Neural crest cell (in vitro differentiated cells): ENCODE data around the gene CNTN4. TPM values are rescaled to one million over a fixed set of nuclear protein-coding genes. Genes with fewer than 3 reads are reported as not detected.

Experiments used
- DNase-seq: peaks from one replicate; pipeline ENCODE4 v3.0.0; 2021; ENCODE audit warnings: low read depth, mixed read lengths, low spot score
- H3K27ac Mint-ChIP-seq: one replicate; pipeline ENCODE4 v1.8.0; 2021; ENCODE audit warnings: mild to moderate bottlenecking, mixed read lengths; ENCODE audit not compliant: unreplicated experiment
- H3K27me3 Mint-ChIP-seq: 2 replicates; pipeline ENCODE4 v1.8.0; 2021; ENCODE audit warnings: low read depth, mild to moderate bottlenecking, mixed read lengths
- H3K36me3 Mint-ChIP-seq: 2 replicates; pipeline ENCODE4 v1.8.0; 2021; ENCODE audit warnings: low read depth, mild to moderate bottlenecking, mixed read lengths
- H3K4me1 Mint-ChIP-seq: 2 replicates; pipeline ENCODE4 v1.8.0; 2021; ENCODE audit warnings: mixed read lengths
- H3K4me3 Mint-ChIP-seq: one replicate; pipeline ENCODE4 v1.8.0; 2021; ENCODE audit warnings: mild to moderate bottlenecking, mixed read lengths
- H3K9me3 Mint-ChIP-seq: 2 replicates; pipeline ENCODE4 v1.8.0; 2021; ENCODE audit warnings: mixed read lengths
- total RNA-seq: library from RNA; stranded (reverse); gene quantifications from 2 replicates; pipeline ENCODE4 v1.2.1, GENCODE V29; 2021
- TF ChIP-seq, protein P1 (sequence below): fragments of 200-600 bp; sonication (generic); conservative IDR thresholded peaks from 2 replicates; pipeline ENCODE4 v1.5.0; 2021; ENCODE audit warnings: antibody characterized with exemption, mild to moderate bottlenecking

Gene CNTN4
- total RNA-seq, 1 donor from 2014 or later, result 2.9 TPM

DNA sequence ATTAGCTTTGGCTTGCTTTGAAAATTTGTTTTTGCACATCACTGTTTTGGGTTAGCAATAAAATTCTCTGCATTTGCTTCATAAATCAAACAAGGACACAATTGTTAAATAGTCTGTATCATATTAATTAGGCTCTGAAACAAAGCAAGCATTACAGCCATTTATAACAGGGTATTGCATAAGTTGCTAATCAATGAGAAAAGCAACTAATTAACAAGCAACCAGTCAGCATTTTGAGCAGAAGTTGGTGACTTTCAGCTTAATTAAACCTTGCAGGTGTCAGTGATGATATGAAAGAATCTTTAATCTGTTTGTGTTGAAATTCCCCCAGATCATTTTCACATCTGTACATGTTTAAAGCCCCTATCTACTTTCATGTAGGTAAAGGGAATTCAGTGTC is 516.4 kb downstream of the CNTN4 start:
- TF ChIP-seq, protein P1, sequence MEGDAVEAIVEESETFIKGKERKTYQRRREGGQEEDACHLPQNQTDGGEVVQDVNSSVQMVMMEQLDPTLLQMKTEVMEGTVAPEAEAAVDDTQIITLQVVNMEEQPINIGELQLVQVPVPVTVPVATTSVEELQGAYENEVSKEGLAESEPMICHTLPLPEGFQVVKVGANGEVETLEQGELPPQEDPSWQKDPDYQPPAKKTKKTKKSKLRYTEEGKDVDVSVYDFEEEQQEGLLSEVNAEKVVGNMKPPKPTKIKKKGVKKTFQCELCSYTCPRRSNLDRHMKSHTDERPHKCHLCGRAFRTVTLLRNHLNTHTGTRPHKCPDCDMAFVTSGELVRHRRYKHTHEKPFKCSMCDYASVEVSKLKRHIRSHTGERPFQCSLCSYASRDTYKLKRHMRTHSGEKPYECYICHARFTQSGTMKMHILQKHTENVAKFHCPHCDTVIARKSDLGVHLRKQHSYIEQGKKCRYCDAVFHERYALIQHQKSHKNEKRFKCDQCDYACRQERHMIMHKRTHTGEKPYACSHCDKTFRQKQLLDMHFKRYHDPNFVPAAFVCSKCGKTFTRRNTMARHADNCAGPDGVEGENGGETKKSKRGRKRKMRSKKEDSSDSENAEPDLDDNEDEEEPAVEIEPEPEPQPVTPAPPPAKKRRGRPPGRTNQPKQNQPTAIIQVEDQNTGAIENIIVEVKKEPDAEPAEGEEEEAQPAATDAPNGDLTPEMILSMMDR, result no peak
- Mint-ChIP-seq H3K27me3 (no peaks in the 10 kb centered on the region), H3K27ac (no peak overlapping the region), H3K9me3 (no peaks in the 10 kb centered on the region), H3K4me3 (no peak overlapping the region), H3K36me3 (no peaks in the 10 kb centered on the region), H3K4me1 (no peaks in the 10 kb centered on the region)
- no peak for DNase-seq

GRCh38 chr3:2623436-2623835 is 524.8 kb downstream of the CNTN4 start:
- no peak for DNase-seq
- Mint-ChIP-seq H3K4me3 (no peak overlapping the region), H3K9me3 (no peaks in the 10 kb centered on the region), H3K27me3 (no peaks in the 10 kb centered on the region), H3K36me3 (no peaks in the 10 kb centered on the region), H3K27ac (no peak overlapping the region), H3K4me1 (no peaks in the 10 kb centered on the region)
- TF ChIP-seq, protein P1, result no peak

DNA sequence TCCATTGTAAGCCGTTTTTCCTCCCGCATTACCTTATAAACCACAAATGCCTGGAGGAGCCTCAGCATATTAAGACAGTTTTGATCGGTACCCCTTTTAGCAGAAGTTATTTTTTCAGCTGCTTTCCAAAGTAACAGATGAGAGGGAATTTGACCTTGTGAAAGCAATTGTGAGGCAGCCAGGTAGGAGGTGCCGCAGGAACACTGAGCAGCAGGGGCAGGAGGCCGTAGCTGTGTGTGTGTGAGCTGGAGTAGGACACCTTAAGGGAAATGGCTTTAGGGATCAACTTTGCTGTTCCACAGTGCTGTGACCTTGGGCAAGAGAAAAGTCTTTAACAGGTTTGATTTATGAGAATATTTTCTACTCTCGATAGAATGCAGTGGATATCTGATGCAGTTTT is 529.5 kb downstream of the CNTN4 start:
- Mint-ChIP-seq H3K4me1 (no peaks in the 10 kb centered on the region), H3K4me3 (no peak overlapping the region), H3K36me3 (no peaks in the 10 kb centered on the region), H3K27me3 (no peaks in the 10 kb centered on the region), H3K9me3 (peaks cover 4% of the 10 kb centered on the region), H3K27ac (no peak overlapping the region)
- DNase-seq, result no peak
- TF ChIP-seq, protein P1, result no peak

DNA sequence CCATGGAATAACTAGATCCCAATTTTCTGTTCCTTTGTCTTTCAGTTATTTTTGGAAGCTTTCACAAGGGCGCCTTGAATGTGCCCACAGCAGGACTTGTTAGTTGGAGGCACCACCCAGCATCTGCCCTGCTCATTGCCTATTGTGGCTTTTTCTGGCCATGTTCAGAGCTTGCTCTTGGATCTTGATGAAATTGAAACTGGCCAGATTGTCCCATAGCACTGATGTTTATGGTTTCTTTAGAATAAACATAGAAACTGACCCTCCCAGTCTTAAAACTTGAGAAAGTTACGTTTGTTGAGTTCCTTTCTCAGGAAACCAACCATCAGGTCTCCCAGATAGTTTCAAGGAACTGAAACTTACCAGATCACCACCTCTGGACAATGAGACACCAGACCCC is 536.8 kb downstream of the CNTN4 start:
- DNase-seq, result no peak
- no peak overlapping the region for H3K4me3 Mint-ChIP-seq
- no peaks in the 10 kb centered on the region for H3K4me1 Mint-ChIP-seq
- H3K9me3 Mint-ChIP-seq, result no peaks in the 10 kb centered on the region
- H3K36me3 Mint-ChIP-seq, result no peaks in the 10 kb centered on the region
- H3K27ac Mint-ChIP-seq, result no peak overlapping the region
- TF ChIP-seq, protein P1, result no peak
- peaks cover 13% of the 10 kb centered on the region for H3K27me3 Mint-ChIP-seq

GRCh38 chr3:2643606-2644005 is 544.9 kb downstream of the CNTN4 start:
- TF ChIP-seq, protein P1, result no peak
- Mint-ChIP-seq H3K4me1 (no peaks in the 10 kb centered on the region), H3K36me3 (no peaks in the 10 kb centered on the region), H3K9me3 (peaks cover 3% of the 10 kb centered on the region), H3K4me3 (no peak overlapping the region), H3K27ac (no peak overlapping the region), H3K27me3 (peaks cover 11% of the 10 kb centered on the region)
- no peak for DNase-seq

GRCh38 chr3:2645001-2645400 is 546.3 kb downstream of the CNTN4 start:
- Mint-ChIP-seq H3K4me1 (no peaks in the 10 kb centered on the region), H3K4me3 (no peak overlapping the region), H3K27ac (no peak overlapping the region), H3K27me3 (peaks cover 7% of the 10 kb centered on the region), H3K9me3 (peaks cover 7% of the 10 kb centered on the region), H3K36me3 (no peaks in the 10 kb centered on the region)
- TF ChIP-seq, protein P1, result no peak
- no peak for DNase-seq
